HPDE6-E6E7 (cell line): ENCODE data around the gene ARID1B.

Source experiments
- DNase-seq: peaks from one replicate; pipeline ENCODE4 v3.0.0; 2011; ENCODE audit warnings: missing footprints; ENCODE audit errors: extremely low spot score

The ARID1B gene

DNA sequence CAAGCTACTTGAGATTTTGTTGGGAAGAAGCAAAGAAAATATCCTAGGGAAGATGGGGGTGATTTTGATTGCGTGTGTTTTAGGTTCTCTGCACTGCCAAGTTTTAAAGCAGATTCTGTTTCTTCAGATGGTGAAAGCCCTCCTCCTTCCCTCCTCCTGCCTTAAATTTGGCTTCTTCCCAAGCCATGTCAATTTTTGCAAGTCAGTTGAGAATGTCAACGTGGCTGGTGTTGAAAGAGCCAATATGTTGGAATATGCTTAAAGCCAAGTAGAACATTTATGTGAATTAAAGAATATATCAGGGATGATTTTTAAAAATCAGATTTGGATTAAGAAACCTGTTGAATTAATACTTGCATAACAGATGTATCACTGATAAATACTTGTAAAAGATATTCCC lies 270.8 kb downstream of the ARID1B start:
- DNase-seq: no peak

DNA sequence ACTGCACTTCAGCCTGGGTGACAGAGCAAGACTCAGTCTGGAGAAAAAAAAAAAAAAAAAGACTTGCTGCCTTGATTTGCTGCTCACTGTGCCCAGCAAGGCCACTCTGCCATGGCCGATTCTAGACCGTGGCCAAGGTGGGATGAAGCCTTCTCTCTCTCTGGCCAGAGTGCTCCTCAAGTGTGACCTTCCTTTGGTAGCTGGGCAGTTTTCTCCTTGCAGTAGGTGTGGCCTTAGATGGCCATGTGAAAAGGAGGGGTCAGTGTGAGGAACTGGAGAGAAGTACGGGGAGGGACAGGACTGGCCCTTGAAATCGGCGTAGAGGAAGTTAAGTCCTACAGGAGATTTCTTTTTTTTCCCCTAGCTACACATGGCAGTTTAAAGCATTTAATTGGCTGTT lies 272.0 kb downstream of the ARID1B start:
- no peak for DNase-seq

DNA sequence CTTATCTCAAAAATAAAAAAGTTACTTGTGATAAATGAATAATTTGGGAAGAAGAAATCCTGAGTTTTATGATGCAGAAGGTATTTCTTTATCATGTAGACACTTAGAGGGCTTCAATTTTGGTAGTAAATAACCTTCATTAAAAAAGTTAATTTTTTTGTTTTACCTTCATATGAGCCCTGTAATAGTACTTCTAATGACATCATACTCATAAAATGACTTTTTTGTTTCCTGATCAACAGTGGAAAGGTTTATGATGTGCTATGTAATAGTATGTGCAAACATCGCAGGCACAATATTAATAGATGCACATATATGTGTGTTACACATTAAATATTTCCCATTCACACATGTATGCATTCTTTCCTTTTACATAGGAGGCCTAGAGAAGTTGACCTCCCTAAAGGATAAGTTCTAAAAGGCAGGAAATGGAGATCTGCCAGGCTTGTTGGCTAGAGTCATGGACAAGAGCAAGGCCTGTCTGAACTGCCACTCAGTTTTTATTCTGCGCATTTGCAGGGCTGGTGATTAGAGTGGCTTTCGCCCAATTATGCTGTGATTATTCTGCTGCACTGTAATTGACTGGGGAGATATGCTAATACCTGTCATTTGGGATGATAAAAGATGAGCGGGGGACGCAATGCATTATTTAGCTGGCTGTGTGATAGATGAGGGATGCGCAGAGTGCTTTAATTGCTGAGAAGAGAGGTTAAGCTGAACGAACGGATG lies 273.5 kb downstream of the ARID1B start:
- DNase-seq: no peak

DNA sequence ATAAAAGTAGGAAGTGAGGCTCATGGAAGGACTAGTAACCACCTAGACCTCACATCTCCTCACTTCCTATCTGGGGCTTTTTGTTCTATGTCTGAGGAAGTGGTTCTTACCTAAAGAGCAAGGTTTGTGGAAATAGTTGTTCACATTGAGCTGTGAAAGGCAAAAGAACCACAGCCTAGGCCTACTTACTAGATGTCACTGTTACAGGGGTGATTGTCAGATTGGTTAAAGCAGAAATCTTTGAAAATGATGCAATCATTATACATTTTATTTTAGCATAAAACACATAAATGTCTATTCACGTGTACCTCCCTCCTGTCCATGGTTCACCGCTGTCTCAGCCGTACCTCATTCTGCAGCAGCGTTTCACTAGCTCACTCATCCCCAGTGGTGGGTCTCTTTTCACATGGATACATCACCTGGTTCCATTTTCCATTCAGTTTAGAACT lies 277.4 kb downstream of the ARID1B start:
- DNase-seq: no peak

DNA sequence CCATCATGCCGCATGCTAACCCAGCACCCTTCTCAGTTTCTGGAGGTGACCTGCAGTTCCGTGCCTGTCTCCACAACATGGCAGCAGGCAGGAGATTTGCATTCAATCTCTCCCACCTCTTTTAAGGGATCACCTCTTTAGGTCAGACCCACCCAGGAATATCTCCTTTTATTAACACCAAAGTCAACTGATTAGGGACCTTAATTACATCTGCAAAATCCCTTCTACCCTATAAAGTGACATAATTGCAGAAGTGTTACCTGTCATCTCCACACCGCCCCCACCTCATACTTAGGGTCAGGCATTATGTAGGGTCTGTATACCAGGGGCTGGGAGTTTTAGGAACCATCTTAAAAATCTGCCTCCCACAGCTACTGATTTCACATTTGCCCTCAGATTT lies 278.7 kb downstream of the ARID1B start:
- no peak for DNase-seq

DNA sequence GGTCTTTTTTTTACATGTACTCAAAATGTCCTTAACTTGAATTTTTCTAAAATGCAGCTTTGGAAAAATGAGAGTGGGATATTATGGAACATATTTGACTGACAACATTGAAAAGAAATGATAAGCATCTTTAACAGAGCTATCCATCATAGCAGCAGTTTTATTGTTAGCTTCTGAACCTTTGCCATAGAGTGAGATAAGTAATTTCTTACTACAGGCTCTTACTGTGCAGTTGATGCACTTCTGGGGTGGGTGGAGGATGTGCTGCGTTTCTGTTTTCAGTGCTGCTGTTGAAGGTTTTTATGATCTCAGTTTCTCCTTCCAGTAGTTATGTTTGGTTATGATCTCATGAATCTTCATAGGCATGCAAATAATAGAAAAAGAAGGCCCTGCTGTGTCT lies 279.1 kb downstream of the ARID1B start:
- no peak for DNase-seq

DNA sequence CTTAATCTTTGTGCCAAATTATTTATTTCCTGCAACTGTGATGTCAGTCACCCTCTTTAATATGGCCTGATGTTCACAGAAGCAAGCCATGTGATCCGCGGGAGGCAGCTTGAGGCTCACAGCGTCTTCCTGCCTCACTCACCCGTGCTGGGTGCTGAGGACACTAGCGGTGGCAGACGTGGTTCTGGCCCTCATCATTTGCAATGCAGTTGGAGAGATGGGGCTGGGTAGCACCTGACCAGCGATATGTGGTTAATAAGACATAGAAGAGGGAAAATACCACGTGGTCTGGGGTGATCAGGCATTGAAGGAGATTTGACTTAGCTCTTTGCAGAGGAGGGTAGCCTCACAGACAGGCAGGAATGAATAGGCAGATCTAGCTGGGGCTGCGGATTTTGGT lies 281.4 kb downstream of the ARID1B start:
- no peak for DNase-seq

DNA sequence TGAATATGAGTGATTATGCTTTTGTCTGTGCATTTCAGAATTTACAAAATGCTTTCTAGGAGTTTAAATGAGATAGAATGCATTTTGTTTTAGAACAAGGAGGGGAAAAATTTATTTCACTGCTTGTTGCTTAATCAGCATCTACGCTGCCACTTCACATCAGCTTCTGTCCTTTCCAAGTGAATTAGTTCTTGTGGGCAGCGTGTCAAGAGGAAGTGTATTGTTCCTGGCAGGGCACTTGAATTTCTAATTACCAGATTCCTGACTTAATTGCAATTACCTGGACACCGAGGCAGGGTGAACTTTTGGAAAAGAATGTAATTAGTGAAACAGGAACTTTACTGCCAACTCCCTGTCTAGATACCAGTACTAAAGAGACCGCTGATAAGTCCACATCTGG lies 282.6 kb downstream of the ARID1B start:
- DNase-seq: no peak

DNA sequence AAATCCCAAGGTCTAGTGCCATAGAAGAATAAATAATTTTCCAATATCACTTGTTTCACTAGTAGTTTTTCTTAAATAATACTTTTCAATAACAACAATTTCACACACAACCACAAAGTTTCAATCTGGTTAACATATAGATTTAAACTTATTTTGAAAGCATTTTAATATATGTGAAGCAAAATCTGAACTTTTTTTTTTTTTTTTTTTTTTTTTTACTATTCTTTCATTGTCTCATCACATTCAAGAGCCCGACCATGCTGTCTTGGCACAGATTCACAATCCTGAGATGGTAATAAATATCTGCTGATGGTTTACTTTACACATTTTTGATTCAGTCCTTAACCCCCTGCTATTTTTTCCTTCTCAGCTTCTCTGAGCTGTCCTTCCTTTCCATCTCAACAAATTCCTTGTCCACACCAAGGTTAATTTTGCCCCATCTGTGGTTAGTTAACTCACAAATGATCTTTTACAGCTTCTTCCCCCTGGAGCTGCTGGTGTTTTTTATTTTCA lies 283.3 kb downstream of the ARID1B start:
- no peak for DNase-seq

DNA sequence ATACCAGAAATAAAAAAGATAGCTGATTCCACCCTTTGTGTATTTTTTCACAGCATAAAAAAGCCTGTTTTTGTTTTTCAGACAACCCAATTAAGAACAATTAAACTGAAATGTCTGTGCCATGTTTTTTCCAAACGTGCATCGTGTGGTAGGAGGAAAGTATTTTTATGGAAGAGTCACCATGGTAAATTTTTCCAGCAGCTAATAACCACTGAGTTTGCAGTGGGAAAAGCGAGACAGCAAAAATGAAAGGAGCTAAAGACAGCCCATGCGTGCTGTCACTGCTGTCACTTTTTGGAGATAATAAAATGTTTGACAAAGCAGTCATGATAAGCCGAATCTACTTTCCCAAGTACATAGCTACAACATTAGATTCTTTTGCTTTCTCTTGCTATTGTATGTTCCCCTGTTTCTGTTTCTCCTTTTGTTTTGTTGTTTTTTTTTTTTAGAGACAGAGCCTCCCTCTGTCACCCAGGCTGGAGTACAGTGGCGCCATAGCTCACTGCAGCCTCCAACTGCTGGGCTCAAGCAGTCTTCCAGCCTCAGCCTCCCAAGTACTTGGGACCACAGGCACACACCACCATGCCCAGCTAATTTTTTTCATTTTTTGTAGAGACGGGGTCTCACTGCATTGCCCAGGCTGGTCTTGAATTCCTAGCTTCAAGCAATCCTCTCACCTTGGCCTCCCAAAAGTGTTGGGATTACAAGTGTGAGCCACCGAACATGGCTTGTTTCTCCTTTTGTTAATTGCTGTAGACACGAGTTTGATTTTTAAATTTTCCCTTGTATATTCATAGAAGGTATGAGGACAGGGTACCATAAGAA lies 284.8 kb downstream of the ARID1B start:
- DNase-seq: no peak

DNA sequence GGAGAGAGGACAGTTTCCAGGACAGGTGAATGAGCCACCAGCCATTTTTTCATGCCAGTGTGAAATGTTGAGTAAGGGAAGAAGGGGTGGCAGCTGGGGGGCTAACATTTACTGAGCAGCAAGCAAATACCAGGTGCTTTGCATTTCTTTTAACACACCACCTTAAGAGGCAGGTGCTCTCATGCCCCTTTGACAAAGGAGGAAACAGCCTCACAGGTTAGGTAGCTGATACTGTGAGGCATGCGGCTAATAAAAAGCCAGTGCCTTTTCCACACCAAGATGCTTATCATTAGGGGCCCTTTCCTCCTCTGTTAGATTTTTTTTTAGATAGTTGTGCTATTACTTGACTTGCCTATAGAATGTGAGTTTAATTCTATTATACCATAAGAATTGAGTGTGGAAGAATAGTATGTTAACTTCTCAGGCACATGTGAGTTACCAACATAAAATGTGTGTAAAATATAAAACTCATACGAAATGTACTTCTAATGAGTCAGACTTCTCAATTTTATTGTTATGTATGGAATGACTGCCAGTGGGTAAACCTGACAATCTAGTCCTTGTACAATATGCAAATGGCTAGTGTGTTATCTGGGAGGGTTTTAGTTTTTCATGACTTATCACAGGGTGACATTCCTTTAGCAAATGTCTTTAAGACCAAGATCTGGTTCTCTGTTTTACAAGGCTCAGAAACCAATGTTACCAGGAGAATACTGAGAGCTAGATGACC lies 286.2 kb downstream of the ARID1B start:
- DNase-seq: no peak

DNA sequence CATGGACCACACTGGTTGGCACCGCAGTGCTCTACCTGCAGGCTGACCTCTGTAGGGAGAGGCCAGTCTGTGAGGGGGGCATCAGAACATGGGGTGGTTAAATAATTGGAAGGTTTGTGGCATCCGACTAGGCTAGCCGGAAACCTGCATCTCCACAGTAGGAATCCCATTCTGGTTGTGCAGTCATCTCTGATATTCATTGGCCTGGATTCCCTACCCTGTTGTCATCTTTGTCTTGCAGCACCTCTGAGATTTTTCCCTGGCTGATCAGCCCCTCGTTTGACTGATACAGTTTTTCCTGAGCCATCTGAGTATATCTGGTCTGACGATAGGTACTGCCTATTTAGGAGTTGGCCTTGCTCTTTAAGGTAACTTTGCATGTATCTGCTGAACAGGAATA lies 286.7 kb downstream of the ARID1B start:
- no peak for DNase-seq

DNA sequence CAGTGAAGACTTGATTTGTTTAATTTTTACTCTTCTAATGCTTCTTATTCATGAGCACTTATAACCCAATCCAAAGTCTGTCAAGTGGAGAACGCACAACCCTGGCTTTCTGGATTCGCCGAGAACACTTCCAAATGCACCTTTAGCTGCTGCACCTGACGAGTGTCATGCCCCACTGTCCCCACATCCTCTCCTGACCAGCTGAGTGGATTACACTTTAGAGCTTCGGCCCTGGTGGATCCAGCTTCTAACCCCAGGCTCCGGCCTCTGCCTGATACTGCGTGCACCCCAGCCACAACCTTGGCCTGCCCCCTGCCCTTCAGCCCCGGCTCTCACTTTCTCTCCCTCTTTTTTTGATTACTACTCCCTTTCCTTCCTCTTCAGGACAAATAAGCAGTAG lies 287.3 kb downstream of the ARID1B start:
- no peak for DNase-seq

DNA sequence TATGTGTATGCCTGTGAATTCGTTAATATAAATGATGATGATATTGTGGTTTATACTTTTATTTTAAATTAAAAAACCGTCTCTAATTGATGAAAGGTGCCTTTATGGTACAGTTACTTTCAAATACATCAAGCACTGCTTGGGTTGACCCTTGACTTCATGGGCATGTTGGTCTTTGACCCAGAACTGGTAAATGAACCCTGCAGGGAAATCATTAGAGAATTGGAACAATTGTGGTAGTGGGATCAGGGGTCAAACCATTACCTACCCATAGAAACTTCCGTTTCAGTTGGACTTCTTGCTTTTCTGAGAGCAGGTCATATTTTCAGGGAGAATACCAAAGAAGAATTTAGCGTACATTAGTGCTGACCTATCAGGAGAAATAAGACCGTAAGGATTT lies 288.2 kb downstream of the ARID1B start:
- no peak for DNase-seq

DNA sequence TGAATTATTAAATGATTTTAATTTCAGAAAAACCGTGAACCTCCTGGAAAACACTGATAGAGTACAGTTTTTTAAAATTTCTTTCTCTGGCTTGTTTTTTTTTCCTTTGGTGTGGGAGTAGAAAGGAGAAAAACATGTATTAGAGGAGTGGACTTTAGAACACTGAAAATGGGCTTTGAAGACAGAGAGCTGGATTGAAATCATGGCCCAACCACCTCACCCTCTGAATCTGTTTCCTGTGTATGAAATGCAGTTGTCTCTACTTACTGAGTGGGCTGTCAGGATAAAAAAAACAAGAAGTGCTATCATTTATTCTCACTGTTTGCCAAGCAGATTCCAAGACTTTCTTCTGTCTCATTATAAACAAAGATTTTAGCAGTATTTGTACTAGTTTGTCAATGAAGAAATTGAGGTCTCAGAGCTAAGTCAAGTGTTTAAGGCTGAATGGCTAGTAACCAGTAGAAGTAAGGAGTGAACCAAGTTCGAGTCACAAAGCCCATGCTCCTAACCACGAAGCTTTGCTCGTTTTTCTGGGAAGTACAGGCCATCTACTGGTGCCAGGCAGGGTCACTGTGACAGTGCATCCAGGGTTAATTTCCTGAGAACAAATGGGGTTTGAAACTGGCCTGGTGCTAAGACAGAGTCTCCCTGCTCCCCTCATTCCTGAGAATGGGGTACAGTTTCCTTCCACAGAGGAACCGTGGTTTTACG lies 289.8 kb downstream of the ARID1B start:
- no peak for DNase-seq

DNA sequence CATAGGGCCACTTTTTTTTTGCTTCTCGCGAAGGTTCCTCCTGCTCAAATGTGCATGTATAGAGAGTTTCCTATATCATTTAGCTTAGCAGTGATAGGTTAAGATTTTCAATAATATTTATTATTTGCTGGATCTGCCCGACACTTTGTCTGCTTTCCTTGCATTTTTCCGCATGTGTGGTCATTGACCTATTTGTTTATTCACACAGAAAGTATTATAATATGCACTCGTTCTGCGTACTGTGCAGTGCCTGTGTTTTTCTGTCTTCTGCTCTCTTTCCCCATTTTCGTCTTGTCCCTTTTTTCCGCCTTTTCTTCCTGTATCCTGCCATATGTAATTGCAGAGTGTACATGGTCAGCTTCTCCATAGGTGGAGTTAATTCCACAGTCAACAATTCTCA lies 290.3 kb downstream of the ARID1B start:
- DNase-seq: no peak

DNA sequence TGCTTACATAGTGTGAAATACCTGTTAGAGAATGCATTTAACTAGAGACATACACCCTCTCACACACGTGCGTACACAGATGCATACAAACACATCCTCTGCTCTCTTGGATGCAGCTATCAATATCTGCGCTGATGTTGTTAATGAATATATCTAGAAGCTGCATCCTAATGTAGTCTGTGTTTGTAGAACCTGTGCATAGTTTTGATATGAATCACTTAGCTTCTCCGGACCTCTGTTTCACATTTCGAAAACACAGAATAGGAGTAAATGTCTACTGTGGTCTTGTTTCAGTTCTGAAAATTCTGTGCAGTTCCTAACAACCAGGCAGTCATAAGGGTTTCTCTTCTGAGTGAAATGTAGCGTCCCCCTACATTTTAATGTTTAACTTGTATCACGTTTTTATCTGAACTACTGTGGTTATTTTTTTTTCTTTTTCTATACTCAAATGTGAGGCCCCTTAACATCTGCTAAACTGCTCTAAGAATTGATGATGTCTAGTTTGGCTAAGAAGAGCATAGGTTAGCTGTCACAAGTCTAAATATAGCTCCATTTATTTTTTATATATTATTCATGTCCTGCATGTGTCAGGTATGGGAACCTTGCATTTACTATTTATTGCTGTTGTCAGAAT lies 291.6 kb downstream of the ARID1B start:
- no peak for DNase-seq

DNA sequence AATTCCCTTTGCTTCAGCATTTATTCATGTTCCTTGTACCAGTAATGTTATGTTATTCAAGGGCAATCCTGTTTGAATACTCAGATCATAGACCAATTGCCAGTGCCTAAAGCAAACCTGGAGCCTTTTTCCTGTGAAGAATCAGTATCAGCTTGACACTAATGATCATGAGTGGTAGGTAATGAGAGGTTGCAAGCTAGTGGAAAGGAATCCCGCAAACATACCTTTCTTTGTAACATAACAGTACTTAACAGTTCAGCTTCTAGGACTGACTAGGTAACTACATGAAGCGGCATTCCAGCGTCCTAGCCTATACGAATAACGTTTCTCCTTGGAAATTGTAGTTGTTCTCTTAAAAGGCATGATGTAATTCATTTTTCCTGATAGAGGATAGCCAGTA lies 292.4 kb downstream of the ARID1B start:
- no peak for DNase-seq

DNA sequence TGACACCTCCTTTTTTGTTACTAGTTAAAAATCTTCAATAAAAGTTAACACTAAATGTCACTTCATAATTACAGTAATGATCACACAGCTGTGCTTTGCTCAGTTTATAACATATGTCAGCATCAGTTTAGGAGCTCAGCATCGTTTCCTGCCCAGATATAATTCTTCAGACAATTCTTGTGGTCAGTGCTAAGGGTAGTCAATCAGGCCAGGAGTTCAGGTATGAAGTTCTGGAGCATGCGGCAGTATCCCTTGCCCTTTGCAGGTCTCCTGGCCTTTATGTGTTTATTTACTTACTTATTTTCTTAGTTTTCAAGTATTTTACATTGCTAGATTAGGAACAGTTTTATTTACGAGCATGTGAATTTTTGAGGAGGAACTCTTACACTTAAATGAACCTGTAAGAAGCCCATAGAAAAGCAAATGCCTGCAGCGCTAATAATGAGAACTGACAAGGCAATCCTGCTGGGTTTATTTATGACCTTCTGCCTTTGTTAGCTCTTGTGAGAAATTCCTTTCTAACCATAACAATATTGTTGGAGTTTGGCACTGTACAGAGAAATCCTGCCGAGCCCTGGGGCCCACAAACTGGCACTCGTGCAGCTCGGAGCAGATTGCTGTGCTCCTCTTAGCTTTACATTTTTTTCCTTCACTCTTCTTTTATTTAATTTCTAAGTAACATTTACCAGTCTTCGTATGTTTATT lies 293.4 kb downstream of the ARID1B start:
- DNase-seq: no peak

DNA sequence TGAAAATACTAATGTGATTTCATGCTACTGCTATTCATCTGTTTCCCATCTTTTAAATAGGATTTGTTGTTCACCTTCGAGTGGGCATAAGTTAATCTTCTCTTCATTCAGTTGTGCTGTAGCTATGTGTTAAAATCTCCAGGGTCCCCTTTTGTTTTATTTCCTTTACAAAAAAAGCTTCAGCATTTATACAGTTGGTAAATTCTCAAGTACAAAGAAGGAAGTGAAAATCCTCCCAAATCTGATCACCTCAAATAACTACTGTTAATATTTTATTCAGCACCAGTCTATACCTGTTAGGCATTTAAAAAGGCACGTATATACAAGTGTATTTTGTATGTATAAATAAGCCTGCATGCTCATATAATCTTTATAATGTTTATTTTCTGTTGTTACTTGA lies 294.9 kb downstream of the ARID1B start:
- no peak for DNase-seq

DNA sequence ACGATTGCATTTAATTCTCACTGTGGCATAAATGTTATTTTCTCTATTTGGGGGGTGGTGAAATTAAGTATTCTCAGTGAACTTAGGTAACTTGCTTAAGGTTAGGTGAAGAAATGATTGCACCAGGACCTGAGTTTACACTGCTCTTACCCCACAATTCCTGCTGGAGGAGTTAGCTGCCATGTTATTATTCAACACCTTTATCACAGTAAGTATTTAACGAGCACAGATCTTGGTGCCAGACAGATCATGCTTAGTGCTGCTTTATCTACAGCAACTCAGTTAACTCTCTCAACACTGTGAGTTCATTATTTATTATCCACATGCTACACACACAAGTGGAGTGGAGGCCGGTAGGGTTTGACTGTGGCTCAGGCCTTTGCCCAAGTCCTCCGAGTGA lies 296.4 kb downstream of the ARID1B start:
- no peak for DNase-seq
